SK-MEL-5 (cell line): ENCODE measurements around the gene SNX18. TPM values are rescaled to one million over a fixed set of nuclear protein-coding genes. Genes with fewer than 3 reads are reported as not detected.
"Not testable (repeated sequence)": the region's sequence is repeated elsewhere in the genome, so short reads cannot be mapped to it uniquely, and the experiment has no call there.

Experiments
- DNase-seq: peaks from one replicate; pipeline ENCODE4 v3.0.0-alpha.2; 2016; ENCODE audit warnings: low read depth, low spot score
- in situ Hi-C: cut with HindIII; loops from 2 replicates; pipeline ENCODE4 v1.10.0; 2016; ENCODE audit warnings: low sequenced_read_pairs, high pct_unique_total_duplicates, low pct_unique_long_range_greater_than_20kb
- total RNA-seq: library from RNA; depleted of rRNA; stranded (reverse); fragments of >200 nt; shearing (Covaris generic); gene quantifications from 2 replicates; pipeline ENCODE4 v1.2.3, GENCODE V29; 2014

Gene SNX18
- total RNA-seq, 1 experiment from 2014 or later, result 44.7 TPM

DNA sequence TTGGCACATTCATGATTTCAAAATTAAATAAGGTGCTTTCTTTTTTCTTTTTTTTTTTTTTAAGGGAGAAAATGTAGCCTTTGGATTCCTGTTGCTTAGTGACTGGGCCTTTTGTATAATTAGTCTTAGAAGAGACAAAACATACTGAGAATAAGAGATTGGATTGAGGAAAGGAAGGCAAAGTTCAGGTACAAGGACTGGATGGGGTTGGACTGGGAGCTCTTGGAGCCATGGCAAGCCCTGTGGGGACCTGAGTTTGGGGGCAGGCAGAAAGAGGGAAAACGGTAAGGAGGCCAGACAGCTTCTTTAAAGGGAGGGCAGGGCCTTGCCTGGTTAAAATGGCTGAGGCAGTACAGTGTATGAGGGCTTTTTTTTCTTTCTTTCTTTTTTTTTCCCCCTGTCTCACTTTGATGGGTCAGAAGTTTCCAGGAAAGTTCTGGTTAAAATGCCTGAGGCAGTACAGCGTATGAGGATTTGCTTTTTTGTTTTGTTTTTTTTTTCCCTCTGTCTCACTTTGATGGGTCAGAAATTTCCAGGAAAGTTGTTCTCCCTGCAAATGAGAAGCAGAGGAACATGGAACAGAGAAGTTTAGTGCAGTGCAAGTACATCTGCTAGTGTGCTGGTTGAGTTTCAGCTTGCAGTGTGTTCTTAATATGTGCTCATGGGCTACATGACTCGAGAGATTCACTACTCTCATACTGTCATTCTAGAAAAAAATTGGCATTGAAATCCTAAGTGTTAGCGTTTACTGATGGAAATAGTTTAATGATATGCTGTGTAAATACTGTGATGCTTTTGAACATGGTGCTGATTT is 16.8 kb downstream of the SNX18 start:
- in situ Hi-C loops, result no loop called here
- no peak for DNase-seq

DNA sequence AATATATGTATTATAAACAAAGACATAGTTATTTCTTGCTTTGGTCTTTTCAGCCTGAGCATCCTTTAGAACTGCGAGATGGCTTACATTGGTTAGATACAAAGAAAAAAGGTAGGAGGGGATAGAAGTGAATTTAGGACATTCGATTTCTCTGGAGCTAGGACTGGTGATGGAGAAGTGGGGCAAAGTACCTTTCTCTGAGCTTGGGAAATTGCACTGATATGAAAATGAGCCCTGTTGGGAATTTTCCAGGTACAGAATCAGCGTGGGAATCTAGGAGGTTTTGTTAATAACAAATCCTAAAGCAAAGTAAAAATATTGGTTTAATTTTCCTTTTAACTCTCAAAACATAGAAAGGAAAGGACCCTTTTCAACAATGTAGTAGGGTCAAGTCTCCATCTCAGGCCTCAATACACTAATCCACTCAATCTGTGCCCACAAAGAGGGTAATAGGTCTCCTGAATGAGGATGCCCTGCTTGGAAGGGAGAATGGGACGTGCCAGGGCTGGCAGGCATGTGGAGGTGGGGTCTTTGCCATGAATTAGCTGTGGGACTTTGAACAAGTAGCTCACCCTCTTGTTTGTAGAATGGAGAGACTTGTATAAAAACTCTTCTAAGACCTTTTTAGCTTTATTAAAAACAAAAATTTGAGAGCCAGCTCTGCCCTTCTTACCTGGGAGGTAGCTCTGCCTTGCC is 17.7 kb downstream of the SNX18 start:
- in situ Hi-C loops, result no loop called here
- DNase-seq, result no peak

DNA sequence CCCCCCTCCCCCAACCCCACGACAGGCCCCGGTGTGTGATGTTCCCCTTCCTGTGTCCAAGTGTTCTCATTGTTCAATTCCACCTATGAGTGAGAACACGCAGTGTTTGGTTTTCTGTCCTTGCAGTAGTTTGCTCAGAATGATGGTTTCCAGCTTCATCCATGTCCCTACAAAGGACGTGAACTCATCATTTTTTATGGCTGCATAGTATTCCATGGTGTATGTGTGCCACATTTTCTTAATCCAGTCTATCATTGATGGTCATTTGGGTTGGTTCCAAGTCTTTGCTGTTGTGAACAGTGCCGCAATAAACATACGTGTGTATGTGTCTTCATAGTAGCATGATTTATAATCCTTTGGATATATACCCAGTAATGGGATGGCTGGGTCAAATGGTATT is 18.8 kb downstream of the SNX18 start:
- DNase-seq, in situ Hi-C loops: not testable (repeated sequence)

DNA sequence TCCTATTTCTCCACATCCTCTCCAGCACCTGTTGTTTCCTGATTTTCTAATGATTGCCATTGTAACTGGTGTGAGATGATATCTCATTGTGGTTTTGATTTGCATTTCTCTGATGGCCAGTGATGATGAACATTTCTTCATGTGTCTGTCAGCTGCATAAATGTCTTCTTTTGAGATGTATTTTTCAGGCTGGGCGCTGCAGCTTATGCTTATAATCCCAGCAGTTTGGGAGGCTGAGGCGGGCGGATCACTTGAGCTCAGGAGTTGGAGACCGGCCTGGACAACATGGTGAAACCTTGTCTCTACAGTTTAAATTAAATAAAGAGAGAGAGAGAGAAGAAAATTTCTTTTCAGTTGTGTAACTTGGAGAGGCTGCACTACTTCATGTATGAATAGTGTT is 19.3 kb downstream of the SNX18 start:
- in situ Hi-C loops, DNase-seq: not testable (repeated sequence)

DNA sequence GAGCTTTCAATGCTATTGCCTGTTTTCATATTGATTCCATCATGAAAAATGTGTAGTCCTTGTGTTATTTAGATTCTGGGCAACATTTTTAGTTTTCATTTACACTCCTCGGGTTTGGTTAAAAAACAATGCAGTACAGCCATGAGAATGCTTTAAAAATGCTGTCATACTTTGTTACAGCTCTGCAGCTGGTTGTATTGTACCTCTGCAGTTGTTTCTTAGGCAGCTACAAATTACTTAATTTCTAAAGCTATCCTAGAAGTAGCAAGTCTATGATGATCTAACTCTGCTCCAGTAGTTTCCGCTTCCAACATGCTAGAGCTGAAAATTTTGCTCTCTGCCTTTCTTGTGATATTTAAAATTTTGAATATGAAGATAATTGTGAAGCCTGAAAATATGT is 20.2 kb downstream of the SNX18 start:
- in situ Hi-C loops, result no loop called here
- no peak for DNase-seq

DNA sequence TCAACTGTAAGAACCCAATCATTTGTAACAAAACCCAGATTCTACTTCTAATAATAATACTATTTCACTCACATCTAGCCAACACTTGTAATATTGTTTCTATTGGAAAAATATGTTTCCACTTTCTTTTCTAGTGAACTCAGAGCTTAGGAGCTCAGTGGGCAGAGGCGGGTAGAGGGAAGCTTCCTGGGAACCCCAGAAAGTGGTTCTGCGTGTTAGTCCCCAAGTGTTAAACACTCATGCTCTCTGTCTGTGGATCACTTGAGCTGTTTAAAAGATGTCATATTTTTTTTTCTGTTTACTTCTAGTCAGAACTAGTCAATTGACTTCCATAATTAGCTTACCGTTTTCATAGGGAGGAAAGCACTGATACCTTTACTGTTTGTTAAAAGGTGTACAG is 20.6 kb downstream of the SNX18 start:
- in situ Hi-C loops, result no loop called here
- no peak for DNase-seq

DNA sequence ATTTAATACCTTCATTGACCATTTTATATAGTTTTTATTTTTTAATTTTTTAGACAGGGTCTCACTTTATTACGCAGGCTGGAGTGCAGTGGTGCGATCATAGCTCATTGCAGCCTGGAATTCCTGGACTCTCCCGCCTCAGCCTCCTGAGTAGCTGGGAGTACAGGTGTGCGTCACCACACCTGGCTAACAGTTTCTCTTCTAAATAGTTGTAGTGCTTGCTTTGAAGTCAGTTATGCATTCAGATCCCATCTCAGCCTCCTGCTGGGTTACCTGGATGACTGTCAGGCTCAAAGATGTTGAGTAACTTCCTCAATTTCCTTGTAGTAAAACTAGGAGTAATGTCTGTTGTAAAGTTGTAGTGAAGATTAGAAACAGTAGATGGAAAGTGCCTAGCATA is 21.4 kb downstream of the SNX18 start:
- no peak for DNase-seq
- in situ Hi-C loops, result no loop called here

DNA sequence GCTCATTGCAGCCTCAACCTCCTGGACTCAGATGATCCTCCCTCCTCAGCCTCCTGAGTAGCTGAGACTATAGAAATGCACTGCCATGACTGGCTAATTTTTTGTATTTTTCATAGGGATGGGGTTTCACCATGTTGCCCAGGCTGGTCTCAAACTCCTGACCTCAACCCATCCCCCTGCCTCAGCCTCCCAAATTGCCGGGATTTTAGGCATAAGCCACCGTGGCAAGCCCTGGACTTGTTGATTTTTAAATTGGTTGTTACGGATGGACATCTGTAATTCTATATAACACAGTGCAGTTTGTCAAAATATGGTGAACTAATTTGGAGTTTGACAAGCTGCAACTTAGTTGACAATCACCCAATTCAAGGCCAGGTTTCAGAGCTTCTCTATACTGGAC is 22.7 kb downstream of the SNX18 start:
- no peak for DNase-seq
- in situ Hi-C loops, result no loop called here

DNA sequence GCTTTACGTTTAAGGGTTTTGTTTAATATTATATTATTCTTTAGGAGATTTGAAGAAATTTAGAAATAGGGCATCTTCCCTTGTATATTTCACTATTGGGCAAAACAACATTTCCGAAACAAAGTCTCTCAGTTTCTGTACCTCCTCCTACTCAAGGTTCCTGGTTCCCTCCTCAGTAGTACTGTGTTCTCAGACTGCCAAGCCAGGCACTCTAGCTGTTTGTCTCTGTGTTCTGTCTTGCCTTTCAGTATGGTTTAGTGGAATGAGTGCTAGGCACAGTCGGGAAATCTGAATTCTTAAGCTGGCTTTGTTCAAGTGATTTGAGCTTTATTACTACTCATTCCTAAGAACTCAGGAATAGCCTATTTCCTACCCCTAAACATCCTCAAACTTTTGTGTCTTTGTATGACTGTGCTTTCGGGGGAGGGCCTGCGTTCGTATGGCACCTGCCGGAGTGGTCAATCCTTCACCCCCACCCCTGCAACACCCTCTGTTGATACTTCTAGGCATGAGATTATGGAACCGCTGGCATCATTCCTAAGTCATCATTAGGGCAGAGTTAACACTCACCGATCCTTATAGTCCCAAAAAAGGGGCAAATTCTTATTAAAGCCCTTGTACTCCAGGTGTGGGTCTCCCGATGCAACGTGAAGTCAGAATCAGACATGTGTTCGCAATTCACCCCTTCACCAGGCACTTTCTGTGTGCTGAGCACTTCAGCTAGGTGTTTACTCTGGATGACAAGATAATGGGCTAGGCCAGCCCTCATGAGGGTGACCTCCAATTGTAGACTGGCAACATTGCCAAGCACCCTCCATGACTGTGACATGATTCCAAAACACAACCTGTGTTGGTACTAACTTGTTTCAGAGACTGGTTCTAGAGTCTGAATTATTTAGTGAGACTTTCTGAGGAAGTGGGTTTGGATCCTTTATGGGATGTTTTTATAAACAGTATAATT is 24.5 kb downstream of the SNX18 start:
- no peak for DNase-seq
- in situ Hi-C loops, result no loop called here

DNA sequence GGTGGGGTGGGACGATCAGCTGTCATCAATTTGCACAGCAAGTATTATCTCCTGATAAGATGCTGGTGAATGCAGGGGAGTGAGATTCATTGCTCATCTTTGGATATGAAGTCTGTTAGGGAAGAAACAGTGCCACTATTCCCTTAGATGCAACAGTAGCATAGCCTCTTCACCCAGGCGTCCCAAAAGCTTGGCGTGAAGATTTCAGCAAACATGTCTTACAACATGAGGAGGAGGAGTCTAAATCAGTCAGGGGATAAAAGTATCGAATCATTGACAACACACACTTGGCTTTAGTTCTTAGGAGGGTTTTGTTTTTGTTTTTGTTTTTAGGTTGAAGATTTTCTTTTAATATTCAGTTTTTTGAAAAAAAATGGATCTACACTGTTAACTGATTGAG is 26.5 kb downstream of the SNX18 start:
- in situ Hi-C loops, result no loop called here
- DNase-seq, result no peak

DNA sequence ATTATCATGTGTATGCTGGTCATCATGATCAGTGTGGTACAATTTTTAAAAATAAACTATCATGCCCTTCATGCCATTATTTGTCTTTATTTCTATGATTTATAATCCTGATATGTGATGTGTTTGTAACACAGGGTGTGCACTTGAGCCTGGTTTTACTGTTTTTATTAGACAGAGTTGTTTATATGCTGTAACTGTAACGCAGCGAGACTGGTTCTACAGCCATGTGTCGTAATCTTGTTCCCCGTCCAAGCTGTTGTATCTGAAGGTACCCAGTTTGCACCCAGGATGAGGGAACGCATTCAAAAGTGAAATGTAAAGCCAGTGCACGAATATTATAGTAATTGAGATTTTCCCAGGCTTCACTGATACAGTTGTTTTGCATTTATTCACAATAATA is 28.2 kb downstream of the SNX18 start:
- DNase-seq, result no peak
- in situ Hi-C loops, result no loop called here

DNA sequence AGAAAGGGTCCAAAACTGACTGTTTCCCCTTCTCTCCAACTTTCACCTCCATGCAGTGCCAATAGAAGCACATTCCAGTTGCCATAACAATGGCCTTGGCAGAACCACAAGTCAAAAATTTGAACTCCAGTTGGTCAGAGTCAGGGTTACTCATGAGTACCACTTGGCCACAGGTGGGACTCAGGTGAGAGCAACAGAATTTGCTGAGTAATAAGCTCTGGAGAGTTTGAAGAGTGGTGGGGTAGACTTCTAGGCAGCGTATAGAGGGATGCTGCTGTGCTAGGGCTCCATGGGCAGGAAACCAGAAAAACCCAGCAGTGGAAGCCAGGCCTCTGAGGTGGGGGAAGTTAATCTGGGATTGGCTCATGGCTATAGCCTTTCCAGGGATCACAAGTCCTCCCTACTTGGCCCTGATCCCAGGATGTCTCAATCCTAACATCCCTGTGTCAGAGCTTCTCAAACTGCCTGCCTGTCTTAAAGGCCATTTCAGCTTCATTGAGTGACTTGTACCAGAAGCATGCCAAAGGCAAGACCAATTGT is 30.2 kb downstream of the SNX18 start:
- in situ Hi-C loops, result no loop called here
- peak; percentile 11 for DNase-seq

DNA sequence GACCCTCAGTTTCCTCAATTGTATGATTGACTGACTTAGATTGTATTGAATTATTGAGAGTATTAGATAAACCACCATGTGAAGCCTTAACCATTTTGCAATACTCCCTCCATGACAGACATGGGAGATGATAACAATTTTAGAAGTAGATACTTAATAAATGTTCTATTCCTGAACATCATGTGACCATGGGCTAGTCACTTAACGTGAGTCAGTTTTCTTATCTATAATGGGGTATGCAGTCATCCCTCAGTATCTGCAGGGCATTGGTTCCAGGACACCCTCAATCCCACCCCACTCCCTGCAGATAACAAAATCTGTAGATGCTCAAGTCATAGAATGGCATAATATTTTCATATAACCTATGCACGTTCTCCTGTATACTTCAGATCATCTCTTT is 31.0 kb downstream of the SNX18 start:
- no peak for DNase-seq
- in situ Hi-C loops, result no loop called here

DNA sequence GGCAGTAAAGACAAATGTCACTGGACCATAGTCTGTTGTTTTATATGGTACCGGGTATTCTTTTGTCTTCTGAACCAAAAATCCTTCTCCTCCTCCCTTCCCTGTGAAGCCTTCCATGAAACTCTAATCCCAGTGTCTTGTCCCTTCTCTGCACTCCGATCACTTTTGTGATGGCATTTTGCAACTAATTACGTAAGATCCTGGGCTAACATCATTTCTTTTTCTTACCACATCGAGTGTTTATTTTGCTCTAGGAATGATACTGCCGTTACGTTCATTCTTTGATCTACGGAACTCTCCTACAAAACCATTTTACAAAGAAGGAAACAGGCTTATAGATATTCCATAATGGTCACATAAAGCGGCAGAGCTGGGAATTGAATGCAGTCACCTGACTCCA is 33.7 kb downstream of the SNX18 start:
- no peak for DNase-seq
- in situ Hi-C loops, result no loop called here

DNA sequence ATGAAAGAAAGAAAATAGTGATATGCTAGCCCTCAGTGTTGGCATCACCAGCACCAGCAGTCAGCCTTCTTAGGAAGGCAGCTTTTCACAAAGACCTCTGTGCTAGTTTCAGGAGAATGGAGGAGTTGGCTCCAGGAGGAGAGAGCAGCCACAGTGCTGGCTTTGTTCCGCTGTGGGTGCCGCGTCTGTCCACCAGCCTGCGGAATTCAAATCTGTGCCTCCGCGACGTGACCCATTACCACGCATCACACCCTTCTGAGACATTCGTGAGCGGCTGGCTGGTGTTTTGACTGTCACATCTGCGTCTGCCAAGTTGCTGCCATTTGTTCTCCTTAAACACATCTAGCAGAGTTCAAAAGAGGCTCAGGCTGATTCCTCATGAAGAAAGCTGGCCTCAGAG is 34.4 kb downstream of the SNX18 start:
- in situ Hi-C loops, result no loop called here
- peak; percentile 65 for DNase-seq

DNA sequence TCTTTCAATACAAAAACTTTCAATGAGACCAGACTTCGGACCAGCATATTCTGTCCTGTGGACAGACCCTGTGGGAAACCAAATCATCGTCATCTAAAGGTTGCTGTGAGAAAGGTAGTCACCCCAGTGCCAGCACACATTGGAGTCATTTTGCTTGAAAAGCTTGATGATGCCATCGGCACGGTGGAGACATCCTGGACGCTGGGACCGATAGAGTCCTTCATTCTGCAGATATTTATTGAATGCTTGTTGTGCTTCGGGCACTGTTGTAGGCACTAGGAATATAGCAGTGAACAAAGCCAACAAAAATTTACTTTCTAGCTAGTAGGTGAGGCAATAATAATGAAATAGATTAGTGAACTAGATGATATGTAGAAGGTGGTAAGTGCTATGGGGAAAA is 34.9 kb downstream of the SNX18 start:
- in situ Hi-C loops, result no loop called here

DNA sequence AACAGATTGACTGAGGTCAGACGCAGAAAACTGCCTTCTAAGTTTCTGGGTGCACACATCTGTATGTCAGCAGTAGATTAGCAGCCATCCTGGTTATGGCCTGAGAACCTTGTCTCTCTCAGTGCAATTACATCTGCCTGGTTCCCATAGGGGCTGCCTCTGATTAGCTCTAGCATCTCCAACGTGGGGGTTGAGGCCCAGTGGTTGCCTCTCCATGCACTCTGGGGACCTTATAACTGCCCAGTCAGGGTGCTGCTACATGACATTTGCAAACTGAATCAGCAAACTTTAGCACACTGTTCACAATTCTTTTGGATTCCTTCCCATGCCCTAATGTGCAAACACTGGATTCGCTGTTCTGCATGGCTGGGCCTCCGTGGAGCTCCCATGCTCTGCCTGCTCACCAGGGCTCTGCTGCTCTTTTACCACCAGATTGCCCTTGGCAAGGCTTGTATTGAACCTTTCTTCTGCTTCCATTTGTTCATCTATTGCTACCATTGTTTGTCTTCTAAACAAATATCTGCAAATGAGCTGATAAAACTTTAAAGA is 36.2 kb downstream of the SNX18 start:
- in situ Hi-C loops, result no loop called here

More for the DNA sequence above, 34.9 kb downstream of the SNX18 start:
- no peak for DNase-seq

DNA sequence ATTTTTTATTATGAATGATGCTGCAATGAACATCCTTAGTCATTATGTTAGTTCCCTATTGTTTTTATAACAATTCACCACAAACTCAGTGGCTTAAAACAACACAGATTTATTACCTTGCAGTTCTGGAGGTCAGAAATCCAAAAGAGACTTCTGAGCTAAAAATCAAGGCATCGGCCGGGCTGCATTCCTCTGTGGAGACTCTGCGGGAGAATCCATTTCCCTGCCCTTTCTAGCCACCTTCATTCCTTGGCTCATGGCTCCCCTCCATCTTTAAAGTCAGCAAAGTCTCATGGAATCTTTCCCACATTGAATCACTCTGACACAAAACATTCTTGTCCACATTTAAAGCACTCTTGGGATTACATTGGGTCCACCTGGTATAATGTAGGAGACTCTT is 38.6 kb downstream of the SNX18 start:
- in situ Hi-C loops, result no loop called here
- DNase-seq, result no peak

More for the DNA sequence above, 36.2 kb downstream of the SNX18 start:
- peak; percentile 66 for DNase-seq
